Measurements from ENCODE around the gene SLC25A47. TPM values are rescaled to one million over a fixed set of nuclear protein-coding genes. Genes with fewer than 3 reads are reported as not detected.

The SLC25A47 gene
- total RNA-seq, 4 donors from 2014 or later, result not detected

DNA sequence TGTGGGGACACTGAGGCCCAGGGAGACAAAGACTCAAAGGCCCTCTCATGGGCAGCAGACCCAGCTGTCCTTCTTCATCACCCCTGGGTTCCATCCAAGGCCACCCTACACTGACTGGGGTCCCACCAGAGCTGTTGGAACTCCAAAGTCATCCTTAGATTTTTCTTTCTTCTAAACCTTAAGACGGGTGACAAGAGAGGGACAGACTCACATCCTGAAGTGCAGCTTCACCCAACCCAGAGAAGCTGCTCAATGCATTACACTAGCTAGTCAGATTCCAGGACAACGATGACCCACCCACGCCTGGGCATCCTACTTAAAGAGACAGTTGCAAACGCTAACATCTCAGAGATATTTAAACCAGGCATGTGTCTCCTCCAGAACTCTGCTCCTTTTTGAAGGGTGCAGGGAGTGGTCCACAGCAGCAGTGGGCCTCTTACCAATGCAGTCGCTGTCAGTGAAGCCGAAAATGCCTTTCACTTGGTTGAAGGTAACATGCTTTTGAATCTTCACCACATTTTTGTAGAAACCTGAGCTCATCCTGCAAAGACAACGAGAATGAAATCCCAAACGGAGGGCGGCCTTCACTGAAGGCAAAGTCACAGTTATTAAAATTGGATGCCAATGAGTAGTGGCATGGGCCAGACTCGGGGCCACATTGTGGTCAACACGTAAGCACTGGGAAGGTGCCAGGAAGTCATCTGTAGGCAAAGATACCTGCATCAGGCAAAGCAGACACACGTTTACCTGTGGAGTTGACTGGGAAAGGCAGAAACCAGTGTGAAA, 23.4 kb downstream of the SLC25A47 start:
- TF ChIP-seq, protein P1, sequence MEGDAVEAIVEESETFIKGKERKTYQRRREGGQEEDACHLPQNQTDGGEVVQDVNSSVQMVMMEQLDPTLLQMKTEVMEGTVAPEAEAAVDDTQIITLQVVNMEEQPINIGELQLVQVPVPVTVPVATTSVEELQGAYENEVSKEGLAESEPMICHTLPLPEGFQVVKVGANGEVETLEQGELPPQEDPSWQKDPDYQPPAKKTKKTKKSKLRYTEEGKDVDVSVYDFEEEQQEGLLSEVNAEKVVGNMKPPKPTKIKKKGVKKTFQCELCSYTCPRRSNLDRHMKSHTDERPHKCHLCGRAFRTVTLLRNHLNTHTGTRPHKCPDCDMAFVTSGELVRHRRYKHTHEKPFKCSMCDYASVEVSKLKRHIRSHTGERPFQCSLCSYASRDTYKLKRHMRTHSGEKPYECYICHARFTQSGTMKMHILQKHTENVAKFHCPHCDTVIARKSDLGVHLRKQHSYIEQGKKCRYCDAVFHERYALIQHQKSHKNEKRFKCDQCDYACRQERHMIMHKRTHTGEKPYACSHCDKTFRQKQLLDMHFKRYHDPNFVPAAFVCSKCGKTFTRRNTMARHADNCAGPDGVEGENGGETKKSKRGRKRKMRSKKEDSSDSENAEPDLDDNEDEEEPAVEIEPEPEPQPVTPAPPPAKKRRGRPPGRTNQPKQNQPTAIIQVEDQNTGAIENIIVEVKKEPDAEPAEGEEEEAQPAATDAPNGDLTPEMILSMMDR (IDR thresholded peaks at IDR 0.05; ENCODE audit: low read depth), result no peak

DNA sequence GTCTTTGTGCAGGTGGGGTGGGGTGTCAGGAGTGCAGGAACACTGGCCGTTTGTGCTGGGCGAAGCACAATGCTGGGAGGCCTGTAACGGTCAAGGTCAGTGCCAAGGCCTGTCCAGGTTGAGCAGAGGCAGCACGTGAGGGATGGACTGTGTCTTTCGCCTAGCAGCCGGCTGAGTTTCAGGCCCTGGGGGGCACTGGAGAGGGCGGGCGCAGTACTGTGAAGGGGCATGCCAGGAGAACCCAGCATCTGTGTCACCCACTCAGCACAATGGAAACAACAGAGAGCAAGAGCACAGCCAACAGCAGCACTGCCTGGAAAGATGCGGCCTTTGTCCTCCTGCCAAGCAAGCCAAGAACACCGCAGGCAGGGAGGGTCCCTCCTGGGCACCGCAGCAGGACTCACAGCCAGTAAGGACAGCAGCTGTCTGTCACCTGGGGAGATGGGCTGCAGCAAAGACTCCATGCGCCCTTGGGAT, 25.2 kb downstream of the SLC25A47 start:
- TF ChIP-seq, protein P1 (IDR thresholded peaks at IDR 0.05; ENCODE audit: low read depth), result no peak

GRCh38 chr14:100348784-100349685, 25.9 kb downstream of the SLC25A47 start:
- TF ChIP-seq, protein P1 (IDR thresholded peaks at IDR 0.05; ENCODE audit: low read depth), result no peak

DNA sequence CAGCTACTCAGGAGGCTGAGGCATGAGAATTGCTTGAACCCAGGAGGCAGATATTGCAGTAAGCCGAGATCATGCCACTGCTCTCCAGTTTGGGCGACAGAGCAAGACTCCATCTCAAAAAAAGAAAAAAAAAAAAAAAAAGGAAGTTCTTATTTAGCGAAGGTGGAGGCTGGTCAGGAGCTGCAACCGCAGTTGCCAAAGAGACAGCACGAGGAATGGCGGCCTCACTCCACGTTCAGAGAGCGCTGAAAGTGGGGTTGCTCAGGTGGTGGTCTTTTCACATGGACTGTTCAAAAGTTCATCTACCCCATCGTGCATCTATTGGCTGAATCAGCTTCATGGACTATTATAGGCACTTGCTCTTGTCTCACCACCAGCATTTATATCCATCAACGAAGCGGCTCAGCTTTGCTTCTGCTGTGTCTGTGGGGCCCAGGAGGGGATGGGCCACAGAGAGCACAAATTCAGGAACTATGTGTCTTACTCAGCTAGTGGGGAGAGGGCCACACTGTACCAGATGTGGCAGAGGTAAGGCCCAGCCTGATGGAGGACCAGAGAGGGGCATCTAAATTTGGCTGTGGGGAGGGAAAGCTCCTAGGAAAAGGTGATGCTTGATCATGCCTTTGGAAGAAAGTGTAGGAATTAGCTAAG, 27.3 kb downstream of the SLC25A47 start:
- TF ChIP-seq, protein P1 (IDR thresholded peaks at IDR 0.05; ENCODE audit: low read depth), result no peak

- TF ChIP-seq, protein P1 (IDR thresholded peaks at IDR 0.05; ENCODE audit: low read depth), result no peak
These were observed 27.8 kb downstream of the SLC25A47 start for GRCh38 chr14:100350986-100351385.

- TF ChIP-seq, protein P1 (IDR thresholded peaks at IDR 0.05; ENCODE audit: low read depth), result no peak
These were observed 35.3 kb downstream of the SLC25A47 start for GRCh38 chr14:100358396-100358795.
